Loucy (cell line): Measurements from ENCODE around the gene THAP4.

Source experiments
- H2AFZ ChIP-seq: fragments of 200-600 bp; sonication (generic); 2 replicates; pipeline ENCODE4 v1.6.0; 2016; ENCODE audit warnings: antibody characterized with exemption, mild to moderate bottlenecking, low read length, moderate library complexity
- H3F3A ChIP-seq: fragments of 200-600 bp; 2 replicates; pipeline ENCODE4 v1.6.0; 2016; ENCODE audit warnings: antibody characterized with exemption, low read depth, mild to moderate bottlenecking
- H3K27me3 ChIP-seq: fragments of 200-600 bp; sonication (generic); 2 replicates; pipeline ENCODE4 v1.6.1; 2014; ENCODE audit warnings: low read length, mild to moderate bottlenecking; ENCODE audit not compliant: insufficient read depth, poor library complexity, severe bottlenecking
- H3K36me3 ChIP-seq: fragments of 200-600 bp; sonication (generic); 2 replicates; pipeline ENCODE4 v1.6.1; 2016; ENCODE audit warnings: low read length; ENCODE audit not compliant: insufficient read depth
- H3K4me1 ChIP-seq: fragments of 200-600 bp; sonication (generic); 2 replicates; pipeline ENCODE4 v1.5.1; 2014; ENCODE audit warnings: low read length, mild to moderate bottlenecking; ENCODE audit not compliant: insufficient read depth, poor library complexity, severe bottlenecking
- H3K4me2 ChIP-seq: fragments of 200-600 bp; sonication (generic); 2 replicates; pipeline ENCODE4 v1.6.0; 2014; ENCODE audit warnings: antibody characterized with exemption, low read length, low read depth, mild to moderate bottlenecking; ENCODE audit not compliant: poor library complexity, severe bottlenecking
- H3K4me3 ChIP-seq: fragments of 200-600 bp; sonication (generic); 2 replicates; pipeline ENCODE4 v1.5.1; 2014; ENCODE audit warnings: low read length, mild to moderate bottlenecking, mixed read lengths; ENCODE audit not compliant: poor library complexity, severe bottlenecking
- H3K79me2 ChIP-seq: fragments of 200-600 bp; sonication (generic); 2 replicates; pipeline ENCODE4 v1.6.1; 2014; ENCODE audit warnings: low read length; ENCODE audit not compliant: insufficient read depth
- H3K9ac ChIP-seq: fragments of 200-600 bp; sonication (generic); 2 replicates; pipeline ENCODE4 v1.6.0; 2014; ENCODE audit warnings: mild to moderate bottlenecking, low read depth, low read length, moderate library complexity; ENCODE audit not compliant: poor library complexity, severe bottlenecking
- H3K9me2 ChIP-seq: fragments of 200-600 bp; sonication (generic); replicated peaks from 2 replicates; pipeline ENCODE4 v1.6.1; 2016; ENCODE audit warnings: low read depth, low read length, mixed read lengths
- H3K9me3 ChIP-seq: fragments of 200-600 bp; sonication (generic); 2 replicates; pipeline ENCODE4 v1.6.1; 2014; ENCODE audit warnings: mild to moderate bottlenecking, antibody characterized with exemption, low read length, low read depth; ENCODE audit not compliant: insufficient read depth
- H4K20me1 ChIP-seq: fragments of 200-600 bp; sonication (generic); 2 replicates; pipeline ENCODE4 v1.6.0; 2014; ENCODE audit warnings: antibody characterized with exemption, low read length, mild to moderate bottlenecking; ENCODE audit not compliant: insufficient read depth, poor library complexity, severe bottlenecking
- EZH2phosphoT487 ChIP-seq: fragments of 200-600 bp; IDR thresholded peaks from 2 replicates; pipeline ENCODE4 v1.6.1; 2018; ENCODE audit warnings: antibody characterized with exemption, mild to moderate bottlenecking, moderate library complexity, borderline replicate concordance
- TF ChIP-seq, protein P1 (sequence below): fragments of 200-600 bp; sonication (generic); conservative IDR thresholded peaks from 2 replicates; pipeline ENCODE4 v1.5.1; 2014; ENCODE audit warnings: mild to moderate bottlenecking, antibody characterized with exemption, low read length

THAP4 gene

DNA sequence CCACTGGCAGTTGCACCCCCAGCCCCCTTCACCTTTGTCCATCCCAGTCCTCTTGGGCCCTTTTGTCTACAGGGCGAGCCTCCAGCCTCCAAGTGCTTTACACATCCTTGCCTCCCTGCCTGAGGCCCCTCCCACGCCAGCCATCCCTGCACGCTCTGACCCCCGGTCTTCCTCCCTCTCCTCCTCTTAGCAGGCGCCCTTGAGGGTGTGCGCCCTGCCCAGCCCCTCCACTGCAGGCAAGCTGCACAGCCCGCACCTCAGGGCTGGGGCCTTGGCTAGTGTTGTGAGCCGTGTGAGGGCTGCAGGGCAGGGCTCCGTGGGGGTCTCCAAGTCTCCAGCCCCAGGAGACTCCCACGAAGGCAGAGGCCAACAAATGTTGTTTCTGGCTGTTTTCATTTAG lies 71.5 kb downstream of the THAP4 start:
- no peaks in the 10 kb centered on the region for H3K9me3 ChIP-seq
- no peaks in the 10 kb centered on the region for H4K20me1 ChIP-seq
- no peaks in the 10 kb centered on the region for H3K79me2 ChIP-seq
- no peak overlapping the region for H3K4me2 ChIP-seq
- H3K27me3 ChIP-seq = no peaks in the 10 kb centered on the region
- no peaks in the 10 kb centered on the region for H3F3A ChIP-seq
- no peak overlapping the region for H3K9ac ChIP-seq
- no peaks in the 10 kb centered on the region for H3K4me1 ChIP-seq
- H3K9me2 ChIP-seq = no peaks in the 10 kb centered on the region
- no peak for TF ChIP-seq EZH2phosphoT487
- TF ChIP-seq, protein P1, sequence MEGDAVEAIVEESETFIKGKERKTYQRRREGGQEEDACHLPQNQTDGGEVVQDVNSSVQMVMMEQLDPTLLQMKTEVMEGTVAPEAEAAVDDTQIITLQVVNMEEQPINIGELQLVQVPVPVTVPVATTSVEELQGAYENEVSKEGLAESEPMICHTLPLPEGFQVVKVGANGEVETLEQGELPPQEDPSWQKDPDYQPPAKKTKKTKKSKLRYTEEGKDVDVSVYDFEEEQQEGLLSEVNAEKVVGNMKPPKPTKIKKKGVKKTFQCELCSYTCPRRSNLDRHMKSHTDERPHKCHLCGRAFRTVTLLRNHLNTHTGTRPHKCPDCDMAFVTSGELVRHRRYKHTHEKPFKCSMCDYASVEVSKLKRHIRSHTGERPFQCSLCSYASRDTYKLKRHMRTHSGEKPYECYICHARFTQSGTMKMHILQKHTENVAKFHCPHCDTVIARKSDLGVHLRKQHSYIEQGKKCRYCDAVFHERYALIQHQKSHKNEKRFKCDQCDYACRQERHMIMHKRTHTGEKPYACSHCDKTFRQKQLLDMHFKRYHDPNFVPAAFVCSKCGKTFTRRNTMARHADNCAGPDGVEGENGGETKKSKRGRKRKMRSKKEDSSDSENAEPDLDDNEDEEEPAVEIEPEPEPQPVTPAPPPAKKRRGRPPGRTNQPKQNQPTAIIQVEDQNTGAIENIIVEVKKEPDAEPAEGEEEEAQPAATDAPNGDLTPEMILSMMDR = no peak
- H2AFZ ChIP-seq = no peak overlapping the region
- no peaks in the 10 kb centered on the region for H3K36me3 ChIP-seq
- H3K4me3 ChIP-seq = no peak overlapping the region

DNA sequence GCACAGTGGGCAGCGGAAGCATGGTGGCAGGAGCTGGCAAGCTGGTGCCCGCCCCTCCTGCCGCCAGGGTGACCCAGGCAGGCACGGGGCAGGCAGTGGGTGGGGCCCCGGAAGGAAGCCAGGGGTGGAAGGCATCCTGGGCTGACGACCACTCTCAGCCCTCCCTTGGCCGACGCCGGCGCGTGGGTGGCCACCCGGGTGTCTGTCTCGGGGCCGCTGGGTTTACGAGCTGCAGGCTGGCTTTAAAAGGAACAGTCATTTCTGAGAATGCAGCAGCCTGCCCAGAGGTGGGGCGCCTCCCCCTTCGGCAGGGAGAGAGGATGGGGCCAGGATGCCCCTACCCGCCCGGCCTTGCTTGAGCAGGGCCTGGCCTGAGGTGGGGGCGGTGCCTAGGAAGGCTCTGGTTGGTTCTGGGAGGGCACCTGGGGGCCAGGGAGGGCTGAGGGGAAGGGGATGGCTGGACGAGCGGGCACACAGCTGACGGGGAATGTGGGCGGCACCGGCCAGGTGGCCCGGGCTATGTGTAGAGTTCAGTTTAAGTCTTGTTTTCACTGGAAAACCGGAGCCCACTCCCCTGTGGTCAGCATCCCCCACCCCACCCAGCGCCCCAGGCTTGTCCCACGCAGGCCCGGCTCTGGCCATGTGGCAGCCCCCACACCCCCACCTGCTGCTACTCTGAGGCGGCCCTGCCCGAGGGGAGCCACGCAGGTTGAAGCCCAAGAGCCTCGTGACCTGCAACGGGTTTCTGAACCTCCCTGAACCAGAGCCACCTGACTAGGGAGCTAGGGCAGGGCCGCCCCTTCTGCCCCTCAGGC lies 72.2 kb downstream of the THAP4 start:
- Histone ChIP-seq H3K9me3 (no peaks in the 10 kb centered on the region; the same call in 1 of the 2 replicates), H3K79me2 (no peaks in the 10 kb centered on the region), H3K36me3 (no peaks in the 10 kb centered on the region), H3K9me2 (no peaks in the 10 kb centered on the region), H4K20me1 (no peaks in the 10 kb centered on the region), H2AFZ (no peak overlapping the region), H3K4me1 (no peaks in the 10 kb centered on the region), H3K27me3 (no peaks in the 10 kb centered on the region), H3K9ac (no peak overlapping the region), H3F3A (no peaks in the 10 kb centered on the region), H3K4me2 (no peak overlapping the region), H3K4me3 (no peak overlapping the region)
- TF ChIP-seq EZH2phosphoT487 = no peak
- TF ChIP-seq, protein P1 = no peak

DNA sequence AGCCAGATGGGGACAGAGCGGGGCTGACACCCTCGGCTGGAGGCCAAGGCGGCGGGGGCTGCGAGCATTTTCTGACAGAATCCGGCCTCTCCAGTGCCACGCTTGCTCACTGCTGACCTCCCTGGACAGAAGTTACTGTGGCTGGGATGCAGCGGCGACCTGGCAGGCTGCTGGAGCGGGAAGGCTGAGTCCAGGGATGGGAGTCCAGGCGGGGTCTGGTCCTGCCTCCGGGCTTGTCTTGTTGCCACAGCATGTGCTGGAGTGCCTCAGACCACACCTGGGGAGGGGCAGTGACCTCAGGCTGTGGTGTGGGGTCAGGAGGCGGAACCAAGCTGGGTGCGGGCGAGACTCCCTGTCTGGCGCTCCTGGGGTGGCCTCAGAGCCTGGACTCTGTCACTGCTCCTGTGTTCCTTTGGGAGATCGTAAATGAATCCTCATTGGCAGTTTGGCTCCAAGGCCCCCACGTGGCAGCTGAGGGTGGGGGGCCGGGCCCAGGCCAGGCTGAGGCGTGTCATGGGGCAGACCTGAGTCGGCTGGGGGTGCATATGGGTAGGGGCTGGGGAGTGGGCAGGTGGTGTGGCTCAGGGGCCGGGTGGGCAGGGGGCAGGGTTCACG lies 72.9 kb downstream of the THAP4 start:
- Histone ChIP-seq H3K9me3 (no peaks in the 10 kb centered on the region; the same call in 1 of the 2 replicates), H3K4me2 (no peak overlapping the region), H4K20me1 (no peaks in the 10 kb centered on the region), H3K36me3 (no peaks in the 10 kb centered on the region), H3K4me3 (no peak overlapping the region), H2AFZ (no peak overlapping the region), H3F3A (no peaks in the 10 kb centered on the region), H3K9me2 (no peaks in the 10 kb centered on the region), H3K27me3 (no peaks in the 10 kb centered on the region), H3K4me1 (no peaks in the 10 kb centered on the region), H3K9ac (no peak overlapping the region), H3K79me2 (no peaks in the 10 kb centered on the region)
- TF ChIP-seq, protein P1 = no peak
- no peak for TF ChIP-seq EZH2phosphoT487
